Stimulated activated CD4-positive, alpha-beta T cell treated with anti-CD3 and anti-CD28 coated beads, TNF-alpha, amount 100 ng/mL, for 24 hours (primary cell): ENCODE data around the gene PRSS33.

Experiments used
- DNase-seq, 3 experiments: peaks; one replicate each; pipeline ENCODE4 v3.0.0-alpha.2; 2020; ENCODE audit warnings: low read depth in 3 of 3

The PRSS33 gene

GRCh38 chr16:2820836-2821486 is 33.6 kb upstream of the PRSS33 start:
- no peak for DNase-seq

- no peak for DNase-seq
These were observed 32.8 kb upstream of the PRSS33 start for GRCh38 chr16:2819939-2820835.

- DNase-seq: no peak
These were observed 32.0 kb upstream of the PRSS33 start for GRCh38 chr16:2819179-2819938.

GRCh38 chr16:2818272-2818876 is 31.0 kb upstream of the PRSS33 start:
- DNase-seq: no peak

GRCh38 chr16:2817340-2818271 is 30.2 kb upstream of the PRSS33 start:
- peak in 1 of 3 experiments; percentile 19 for DNase-seq

- peak in 1 of 3 experiments; percentile 41 for DNase-seq
These were observed 29.5 kb upstream of the PRSS33 start, which contains the start of gene PRSS21 for GRCh38 chr16:2816751-2817339. PRSS21 (plus strand) TSS chr16:2817237; CDS start chr16:2817269, 32 bp downstream.

GRCh38 chr16:2815299-2815771 is 28.0 kb upstream of the PRSS33 start:
- DNase-seq: no peak

GRCh38 chr16:2814551-2815298 is 27.4 kb upstream of the PRSS33 start:
- no peak for DNase-seq

GRCh38 chr16:2813771-2814221 is 26.4 kb upstream of the PRSS33 start:
- DNase-seq: no peak

- no peak for DNase-seq
These were observed 24.5 kb upstream of the PRSS33 start for GRCh38 chr16:2811703-2812471.

- DNase-seq: no peak
These were observed 23.3 kb upstream of the PRSS33 start for GRCh38 chr16:2810651-2811050.

- DNase-seq: no peak
These were observed 21.9 kb upstream of the PRSS33 start for GRCh38 chr16:2809149-2809760.

GRCh38 chr16:2808181-2808580 is 20.8 kb upstream of the PRSS33 start:
- DNase-seq: no peak

GRCh38 chr16:2806286-2806685 is 18.9 kb upstream of the PRSS33 start:
- DNase-seq: no peak

- no peak for DNase-seq
These were observed 17.4 kb upstream of the PRSS33 start for GRCh38 chr16:2804728-2805127.

GRCh38 chr16:2803545-2804195 is 16.3 kb upstream of the PRSS33 start:
- DNase-seq: no peak

- no peak for DNase-seq
These were observed 12.5 kb upstream of the PRSS33 start for GRCh38 chr16:2799859-2800226.
